Measurements from ENCODE around the gene PRDM16.

PRDM16 gene

DNA sequence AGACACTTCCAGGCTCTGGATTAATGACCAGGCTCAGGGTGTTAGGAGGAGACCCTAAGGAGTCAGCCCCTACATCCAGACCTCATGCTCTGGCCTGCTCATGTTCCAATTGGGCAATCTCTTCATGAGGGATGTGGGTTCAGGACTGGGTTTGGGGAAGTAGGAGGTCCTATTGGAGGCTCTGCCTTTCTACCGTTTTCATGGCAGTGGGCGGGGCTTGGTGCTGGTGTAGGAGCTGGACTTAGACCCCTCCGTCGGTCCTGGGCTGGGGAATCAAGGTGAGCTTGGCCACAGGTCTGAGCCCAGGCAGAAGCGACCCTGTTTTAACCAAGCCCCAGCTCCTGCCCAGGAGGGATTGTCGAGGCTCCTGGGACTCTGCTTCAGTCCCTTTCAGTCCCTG, 123.4 kb downstream of the PRDM16 start:
- DNase-seq: no peak

GRCh38 chr1:3192825-3193224, 123.8 kb downstream of the PRDM16 start:
- no peak for DNase-seq

GRCh38 chr1:3193811-3194210, 124.8 kb downstream of the PRDM16 start:
- DNase-seq: no peak

DNA sequence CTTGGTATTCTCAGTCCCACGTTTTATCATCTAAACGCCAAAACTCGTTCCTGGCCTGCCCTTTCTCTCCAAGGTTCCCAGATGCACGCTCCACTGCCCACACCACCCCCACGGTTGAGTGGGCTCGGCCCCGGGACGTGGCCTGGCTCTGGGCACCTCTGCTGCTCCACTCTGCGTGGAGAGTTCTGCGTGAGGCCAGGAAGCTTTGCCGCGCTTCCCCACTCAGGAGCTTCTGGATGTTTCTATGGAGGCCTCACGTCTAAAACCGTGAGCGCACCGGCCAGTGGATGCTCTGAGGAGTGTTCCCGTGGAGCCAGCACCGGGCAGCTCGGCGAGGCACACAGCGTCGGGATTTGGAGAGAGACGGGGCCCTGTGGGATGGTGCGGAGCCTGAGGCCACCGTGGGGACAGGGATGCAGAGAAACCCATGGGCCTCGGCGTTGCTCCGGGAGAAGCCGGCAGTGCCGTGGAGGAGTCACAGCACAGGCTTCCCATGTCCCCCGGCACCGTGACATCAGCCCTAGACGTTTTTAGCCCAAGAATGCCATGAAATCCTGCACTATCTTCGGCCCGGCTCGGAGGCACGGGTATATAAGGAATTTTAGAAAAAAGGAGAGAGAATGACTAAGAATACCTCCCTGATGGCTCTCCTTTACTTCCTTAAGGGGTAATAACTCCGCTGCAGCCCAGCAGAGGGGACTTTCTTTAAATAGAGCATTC, 125.9 kb downstream of the PRDM16 start:
- DNase-seq: no peak

DNA sequence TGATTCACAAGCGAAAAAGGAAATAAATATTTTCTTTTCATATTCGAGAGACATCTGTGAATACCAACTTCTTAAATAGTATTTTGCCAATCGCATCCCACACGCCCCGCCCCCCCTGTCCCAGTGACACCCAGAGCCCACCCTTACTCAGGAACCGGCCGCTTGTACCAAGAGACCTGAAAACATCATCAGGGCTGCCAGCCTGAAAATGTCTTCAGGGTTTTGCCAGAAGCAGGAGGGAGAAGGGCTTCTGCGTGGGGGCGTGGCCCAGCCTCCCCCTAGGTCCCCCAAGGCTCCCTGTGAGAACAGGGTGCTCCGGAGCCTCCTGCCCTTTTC, 126.4 kb downstream of the PRDM16 start:
- no peak for DNase-seq

GRCh38 chr1:3195966-3196515, 127.0 kb downstream of the PRDM16 start:
- DNase-seq: no peak

- no peak for DNase-seq
Observed at GRCh38 chr1:3196577-3197245, 127.7 kb downstream of the PRDM16 start.

DNA sequence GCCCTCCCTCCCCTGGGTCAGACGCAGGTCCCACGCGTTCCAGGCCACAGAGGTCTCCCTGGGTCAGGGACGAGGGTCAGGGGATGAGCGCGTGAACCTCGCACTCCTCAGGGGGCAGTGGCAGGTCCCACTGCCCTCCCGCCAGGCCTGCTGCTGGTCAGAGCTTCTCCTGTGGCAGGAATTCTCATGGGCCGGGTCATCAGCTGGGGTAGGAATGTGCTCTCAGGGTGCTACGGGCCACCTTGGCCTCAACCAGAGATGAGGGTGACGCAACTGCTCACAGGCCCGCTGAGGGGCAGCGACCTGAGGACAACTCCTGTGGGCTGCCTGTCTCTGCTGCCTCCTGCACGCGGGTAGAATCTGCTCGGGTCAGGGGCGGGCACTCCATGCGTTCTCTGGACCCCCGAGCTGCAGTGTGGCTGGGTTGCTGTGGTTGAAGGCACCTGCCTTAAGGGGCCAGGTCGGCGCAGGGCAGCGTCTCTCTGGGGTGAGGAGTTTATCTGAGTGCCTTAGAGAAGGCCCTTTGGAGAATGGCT, 128.8 kb downstream of the PRDM16 start:
- DNase-seq: no peak

GRCh38 chr1:3198371-3199271, 129.6 kb downstream of the PRDM16 start:
- DNase-seq: no peak

- no peak for DNase-seq
Observed at GRCh38 chr1:3204725-3205124, 135.7 kb downstream of the PRDM16 start.

- no peak for DNase-seq
Observed at GRCh38 chr1:3205815-3206214, 136.8 kb downstream of the PRDM16 start.

GRCh38 chr1:3206696-3207095, 137.7 kb downstream of the PRDM16 start:
- DNase-seq: no peak

DNA sequence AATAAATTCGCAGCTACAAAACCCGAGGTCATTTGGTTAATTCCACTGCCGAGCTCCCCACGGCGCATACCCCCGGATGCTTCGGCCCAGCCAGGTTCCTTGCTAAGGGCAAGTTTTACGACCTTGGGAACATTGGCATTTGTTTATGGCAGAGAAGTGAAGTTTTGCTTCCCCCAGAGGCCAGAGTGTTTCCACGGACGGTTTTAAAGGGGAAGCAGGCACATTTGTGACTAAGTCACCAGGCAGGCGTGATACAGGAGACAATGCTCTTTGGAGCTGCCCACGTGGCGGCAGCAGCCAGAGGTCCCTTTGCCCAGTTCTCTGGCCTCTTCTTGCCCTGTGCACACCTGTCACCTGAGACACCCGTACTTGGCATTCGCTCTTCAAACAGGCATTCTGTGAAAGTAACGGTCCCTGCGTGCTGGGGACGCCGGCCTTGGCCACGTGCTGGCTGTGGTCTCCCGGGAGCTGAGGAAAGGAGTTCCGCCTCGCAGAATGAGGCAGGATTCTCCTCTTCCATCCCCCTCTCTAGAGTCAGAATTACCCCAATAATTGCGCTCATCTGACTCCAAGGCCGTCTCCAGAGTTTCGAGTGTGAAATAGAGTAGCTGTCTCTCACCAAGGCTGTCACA, 138.3 kb downstream of the PRDM16 start:
- DNase-seq: no peak

- no peak for DNase-seq
Observed at GRCh38 chr1:3208819-3209200, 139.8 kb downstream of the PRDM16 start.

DNA sequence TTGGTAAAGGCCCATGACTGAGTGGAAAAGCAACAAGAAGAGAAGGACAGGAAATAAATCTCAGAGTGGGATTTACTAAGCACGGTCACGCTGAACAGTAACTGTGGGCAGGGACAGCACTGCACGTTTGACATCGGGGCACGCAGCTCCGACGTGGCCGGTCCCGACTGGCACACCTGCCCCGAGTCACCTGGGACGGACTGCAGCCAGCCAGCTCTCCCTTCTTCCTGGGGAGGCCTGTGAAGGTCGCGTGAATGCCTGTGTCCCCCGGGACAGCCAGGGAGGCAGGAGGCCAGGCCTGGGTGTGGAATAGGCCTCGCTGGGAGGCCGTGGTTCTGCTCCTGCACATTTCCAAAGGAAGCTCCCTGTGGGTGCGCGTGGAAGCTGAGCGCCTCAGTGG, 140.2 kb downstream of the PRDM16 start:
- no peak for DNase-seq

- no peak for DNase-seq
Observed at GRCh38 chr1:3211582-3212375, 142.8 kb downstream of the PRDM16 start.

DNA sequence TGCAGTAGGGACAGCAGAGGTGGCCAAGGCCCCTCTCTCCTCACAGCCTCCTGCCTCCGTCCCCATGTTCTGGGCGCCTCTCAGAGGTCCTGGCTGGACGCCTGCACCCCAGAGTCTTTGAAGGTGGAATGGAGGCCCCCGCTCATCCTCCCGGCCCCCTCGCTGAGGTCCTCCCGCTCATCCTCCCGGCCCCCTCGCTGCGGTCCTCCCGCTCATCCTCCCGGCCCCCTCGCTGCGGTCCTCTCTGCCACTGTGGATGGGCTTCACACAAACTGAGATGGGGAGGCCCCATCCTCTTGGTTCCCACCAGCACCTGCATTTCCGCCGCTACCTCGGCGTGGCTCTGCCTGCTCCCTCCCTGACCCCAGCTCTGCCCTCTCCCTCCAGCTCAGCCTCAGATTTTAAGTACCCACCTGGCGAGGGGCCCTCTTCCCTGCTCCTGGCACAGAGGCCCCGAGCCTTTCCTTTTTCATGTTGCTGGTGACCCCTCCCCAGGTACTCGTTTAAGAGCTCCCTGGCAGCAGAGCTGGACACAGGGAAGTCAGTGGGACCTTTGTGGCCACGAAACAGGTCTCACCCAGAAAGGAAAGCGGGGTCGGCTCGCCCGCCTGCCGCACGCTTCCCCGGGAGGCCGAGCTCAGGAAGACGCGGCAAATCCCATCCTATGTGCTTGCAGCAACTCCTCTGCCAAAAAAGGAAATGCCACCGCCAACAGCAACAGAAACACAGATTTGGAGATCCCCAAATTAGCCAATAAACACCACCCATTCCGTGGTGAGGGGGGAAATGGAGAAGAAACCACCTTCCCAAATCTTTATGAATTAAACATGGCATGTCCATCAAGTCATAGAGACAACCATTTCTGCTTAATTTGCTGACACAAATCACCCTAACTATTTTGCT, 143.7 kb downstream of the PRDM16 start:
- DNase-seq: no peak

- no peak for DNase-seq
Observed at GRCh38 chr1:3213730-3214129, 144.7 kb downstream of the PRDM16 start.

DNA sequence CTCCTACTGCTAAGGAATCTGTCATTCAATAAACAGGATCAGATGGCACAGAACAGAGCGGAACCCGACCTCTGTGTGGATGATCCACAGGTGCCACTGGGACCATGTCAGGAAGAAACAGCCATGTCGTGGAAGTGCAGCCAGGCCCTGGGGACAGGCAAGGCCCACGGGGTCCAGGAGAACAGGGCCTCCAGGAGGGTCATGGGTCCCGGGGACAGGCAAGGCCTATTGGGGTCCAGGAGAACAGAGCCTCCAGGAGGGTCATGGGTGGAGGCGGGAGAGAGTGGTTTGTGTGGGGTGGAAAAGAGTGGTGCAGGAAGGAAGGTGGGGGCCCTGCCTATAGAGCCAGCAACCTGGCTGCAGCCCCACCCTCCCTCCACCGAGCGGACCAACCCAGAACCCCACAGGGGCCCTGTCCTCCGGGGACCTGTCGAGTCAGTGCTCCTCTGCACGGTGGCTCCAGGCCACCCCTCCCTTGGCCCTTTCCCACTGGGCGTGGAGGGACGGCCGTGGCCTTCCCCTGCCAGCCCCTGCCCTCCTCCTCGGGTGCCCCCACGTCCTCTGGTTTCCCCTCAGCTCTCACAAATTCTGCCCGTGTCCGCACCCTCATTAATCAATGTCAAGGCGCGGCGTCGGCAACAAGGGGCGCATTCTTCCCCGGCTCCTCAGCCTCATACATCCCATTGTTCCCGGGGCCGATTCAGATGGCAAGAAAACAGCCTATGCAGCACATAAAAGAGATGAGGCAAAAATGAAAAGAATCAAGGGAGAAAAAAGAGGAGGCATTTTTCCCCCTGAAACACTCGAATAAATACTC, 146.4 kb downstream of the PRDM16 start:
- DNase-seq: no peak

GRCh38 chr1:3216015-3216391, 147.0 kb downstream of the PRDM16 start:
- no peak for DNase-seq
